Right lobe of liver (tissue), 4 donors: ENCODE data around the gene MAML2.

Experiments used
- POLR2A ChIP-seq: fragments of 450-650 bp; IDR thresholded peaks from one replicate; pipeline ENCODE4 v1.6.1; 2017; ENCODE audit warnings: antibody characterized with exemption, mild to moderate bottlenecking
- TF ChIP-seq, protein P1 (sequence below), 4 donors: fragments of 200-600 bp in 3 of 4; fragments of 450-650 bp in 1 of 4; IDR thresholded peaks; one replicate each; pipeline versions ENCODE4 v1.5.1 to v1.8.0; 2016 to 2022; ENCODE audit warnings: antibody characterized with exemption in 4 of 4, mild to moderate bottlenecking in 2 of 4
- donor health status: DM: no; HTN: no; CAD: no.
- donor health status: DM: no; HTN: no; CAD: no.
- donor health status: DM: no; HTN: yes; CAD: no.

DNA sequence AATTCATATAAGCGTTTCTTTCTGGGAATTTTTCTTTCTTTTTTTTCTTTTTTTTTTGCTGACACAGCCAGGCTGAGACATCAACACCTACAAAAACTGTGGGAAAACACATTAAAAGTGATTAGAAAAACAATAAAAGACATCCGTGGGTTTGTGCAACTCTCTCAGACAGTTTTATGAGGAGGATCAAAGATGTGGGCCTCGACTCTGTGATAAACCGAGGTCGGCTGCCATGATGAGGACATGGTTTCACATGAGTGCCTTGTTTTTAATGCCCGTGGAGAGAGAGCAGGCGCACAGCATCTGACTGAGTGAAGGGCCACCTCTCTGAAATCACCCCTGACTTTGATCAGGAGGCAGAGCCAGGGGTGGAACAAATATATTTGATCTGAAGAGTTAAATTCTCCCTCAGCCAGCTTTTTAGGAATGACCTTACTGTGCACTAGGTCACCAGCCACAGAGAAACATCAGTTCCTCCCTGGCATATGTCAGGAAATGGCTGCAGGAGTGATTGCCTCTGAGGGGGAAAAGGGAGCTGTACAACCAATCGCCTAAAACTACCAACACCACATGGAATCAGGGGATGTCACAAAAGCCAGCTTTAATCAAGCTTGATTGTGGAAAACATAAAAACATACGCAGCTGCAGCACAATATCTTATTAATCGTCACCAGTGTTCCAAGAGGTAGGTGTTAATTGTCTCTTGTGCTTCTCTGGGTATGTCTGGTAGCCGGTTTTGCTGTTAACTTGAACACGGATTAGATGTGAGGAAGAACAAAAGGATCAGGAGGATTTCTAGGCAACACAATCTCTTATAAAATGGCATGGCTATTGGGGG, 164.7 kb downstream of the MAML2 start:
- TF ChIP-seq, protein P1, sequence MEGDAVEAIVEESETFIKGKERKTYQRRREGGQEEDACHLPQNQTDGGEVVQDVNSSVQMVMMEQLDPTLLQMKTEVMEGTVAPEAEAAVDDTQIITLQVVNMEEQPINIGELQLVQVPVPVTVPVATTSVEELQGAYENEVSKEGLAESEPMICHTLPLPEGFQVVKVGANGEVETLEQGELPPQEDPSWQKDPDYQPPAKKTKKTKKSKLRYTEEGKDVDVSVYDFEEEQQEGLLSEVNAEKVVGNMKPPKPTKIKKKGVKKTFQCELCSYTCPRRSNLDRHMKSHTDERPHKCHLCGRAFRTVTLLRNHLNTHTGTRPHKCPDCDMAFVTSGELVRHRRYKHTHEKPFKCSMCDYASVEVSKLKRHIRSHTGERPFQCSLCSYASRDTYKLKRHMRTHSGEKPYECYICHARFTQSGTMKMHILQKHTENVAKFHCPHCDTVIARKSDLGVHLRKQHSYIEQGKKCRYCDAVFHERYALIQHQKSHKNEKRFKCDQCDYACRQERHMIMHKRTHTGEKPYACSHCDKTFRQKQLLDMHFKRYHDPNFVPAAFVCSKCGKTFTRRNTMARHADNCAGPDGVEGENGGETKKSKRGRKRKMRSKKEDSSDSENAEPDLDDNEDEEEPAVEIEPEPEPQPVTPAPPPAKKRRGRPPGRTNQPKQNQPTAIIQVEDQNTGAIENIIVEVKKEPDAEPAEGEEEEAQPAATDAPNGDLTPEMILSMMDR (IDR thresholded peaks at IDR 0.05), result no peak
- TF ChIP-seq POLR2A, result no peak
